Stomach (tissue), 4 donors: ENCODE measurements around the gene CNGA4.

Source experiments
- EP300 ChIP-seq: sonication (generic); formaldehyde crosslinking; IDR thresholded peaks from one replicate; pipeline ENCODE4 v1.6.1; 2017; ENCODE audit warnings: antibody characterized with exemption
- POLR2A ChIP-seq, 4 donors: fragments of 450-650 bp; IDR thresholded peaks; one replicate each; pipeline ENCODE4 v1.6.1; 2016; ENCODE audit warnings: antibody characterized with exemption in 4 of 4, control low read depth in 2 of 4, mild to moderate bottlenecking in 1 of 4, moderate library complexity in 1 of 4
- POLR2AphosphoS5 ChIP-seq, 3 donors: sonication (generic); formaldehyde crosslinking; IDR thresholded peaks; one replicate each; pipeline ENCODE4 v1.6.1; 2016; ENCODE audit warnings: antibody characterized with exemption in 3 of 3
- TF ChIP-seq, protein P1 (sequence below), 7 experiments: fragments of 450-650 bp in 4 of 7; fragments of 200-600 bp in 3 of 7; sonication (generic) in 3 of 7; IDR thresholded peaks; one replicate each; pipeline ENCODE4 v1.5.1; 2016 to 2019; ENCODE audit warnings: antibody characterized with exemption in 7 of 7, control low read depth in 2 of 7, mild to moderate bottlenecking in 1 of 7

DNA sequence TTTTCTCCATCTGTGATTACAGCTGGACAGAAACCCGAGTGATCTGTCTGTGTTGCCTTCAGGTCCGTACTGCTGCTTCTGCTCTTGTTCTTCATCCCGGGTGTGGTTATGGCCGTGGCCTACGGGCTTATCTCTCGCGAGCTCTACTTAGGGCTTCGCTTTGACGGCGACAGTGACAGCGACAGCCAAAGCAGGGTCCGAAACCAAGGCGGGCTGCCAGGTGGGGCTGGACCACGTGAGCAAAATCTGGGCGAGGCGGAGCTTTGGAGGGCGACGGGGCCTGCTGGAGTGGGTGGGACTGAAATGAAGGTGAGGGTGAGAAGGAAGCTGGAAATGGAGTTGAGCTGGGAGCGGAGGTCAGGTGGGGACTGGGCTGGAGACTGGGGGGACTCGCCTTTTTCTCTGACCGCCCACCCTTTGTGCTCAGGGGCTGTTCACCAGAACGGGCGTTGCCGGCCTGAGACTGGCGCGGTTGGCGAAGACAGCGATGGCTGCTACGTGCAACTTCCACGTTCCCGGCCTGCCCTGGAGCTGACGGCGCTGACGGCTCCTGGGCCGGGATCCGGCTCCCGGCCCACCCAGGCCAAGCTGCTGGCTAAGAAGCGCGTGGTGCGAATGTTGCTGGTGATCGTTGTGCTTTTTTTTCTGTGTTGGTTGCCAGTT is 31.8 kb downstream of the CNGA4 start:
- TF ChIP-seq POLR2A (IDR thresholded peaks at IDR 0.05) (no peak), POLR2AphosphoS5 (IDR thresholded peaks at IDR 0.05) (no peak), EP300 (no peak)
- TF ChIP-seq, protein P1, sequence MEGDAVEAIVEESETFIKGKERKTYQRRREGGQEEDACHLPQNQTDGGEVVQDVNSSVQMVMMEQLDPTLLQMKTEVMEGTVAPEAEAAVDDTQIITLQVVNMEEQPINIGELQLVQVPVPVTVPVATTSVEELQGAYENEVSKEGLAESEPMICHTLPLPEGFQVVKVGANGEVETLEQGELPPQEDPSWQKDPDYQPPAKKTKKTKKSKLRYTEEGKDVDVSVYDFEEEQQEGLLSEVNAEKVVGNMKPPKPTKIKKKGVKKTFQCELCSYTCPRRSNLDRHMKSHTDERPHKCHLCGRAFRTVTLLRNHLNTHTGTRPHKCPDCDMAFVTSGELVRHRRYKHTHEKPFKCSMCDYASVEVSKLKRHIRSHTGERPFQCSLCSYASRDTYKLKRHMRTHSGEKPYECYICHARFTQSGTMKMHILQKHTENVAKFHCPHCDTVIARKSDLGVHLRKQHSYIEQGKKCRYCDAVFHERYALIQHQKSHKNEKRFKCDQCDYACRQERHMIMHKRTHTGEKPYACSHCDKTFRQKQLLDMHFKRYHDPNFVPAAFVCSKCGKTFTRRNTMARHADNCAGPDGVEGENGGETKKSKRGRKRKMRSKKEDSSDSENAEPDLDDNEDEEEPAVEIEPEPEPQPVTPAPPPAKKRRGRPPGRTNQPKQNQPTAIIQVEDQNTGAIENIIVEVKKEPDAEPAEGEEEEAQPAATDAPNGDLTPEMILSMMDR (IDR thresholded peaks at IDR 0.05): no peak
